GM19372 (cell line): ENCODE measurements around the gene CERS2.
"Not testable (repeated sequence)": the region's sequence is repeated elsewhere in the genome, so short reads cannot be mapped to it uniquely, and the experiment has no call there.

Experiments used
- ATAC-seq: cut with Tn5 transposase; IDR thresholded peaks from one replicate; pipeline ENCODE4 v1.9.1; 2021; ENCODE audit warnings: mild to moderate bottlenecking, low read depth, moderate library complexity; ENCODE audit not compliant: unreplicated experiment

CERS2 gene

GRCh38 chr1:150971583-150972416, 2.8 kb downstream of the CERS2 start:
- ATAC-seq: no peak

DNA sequence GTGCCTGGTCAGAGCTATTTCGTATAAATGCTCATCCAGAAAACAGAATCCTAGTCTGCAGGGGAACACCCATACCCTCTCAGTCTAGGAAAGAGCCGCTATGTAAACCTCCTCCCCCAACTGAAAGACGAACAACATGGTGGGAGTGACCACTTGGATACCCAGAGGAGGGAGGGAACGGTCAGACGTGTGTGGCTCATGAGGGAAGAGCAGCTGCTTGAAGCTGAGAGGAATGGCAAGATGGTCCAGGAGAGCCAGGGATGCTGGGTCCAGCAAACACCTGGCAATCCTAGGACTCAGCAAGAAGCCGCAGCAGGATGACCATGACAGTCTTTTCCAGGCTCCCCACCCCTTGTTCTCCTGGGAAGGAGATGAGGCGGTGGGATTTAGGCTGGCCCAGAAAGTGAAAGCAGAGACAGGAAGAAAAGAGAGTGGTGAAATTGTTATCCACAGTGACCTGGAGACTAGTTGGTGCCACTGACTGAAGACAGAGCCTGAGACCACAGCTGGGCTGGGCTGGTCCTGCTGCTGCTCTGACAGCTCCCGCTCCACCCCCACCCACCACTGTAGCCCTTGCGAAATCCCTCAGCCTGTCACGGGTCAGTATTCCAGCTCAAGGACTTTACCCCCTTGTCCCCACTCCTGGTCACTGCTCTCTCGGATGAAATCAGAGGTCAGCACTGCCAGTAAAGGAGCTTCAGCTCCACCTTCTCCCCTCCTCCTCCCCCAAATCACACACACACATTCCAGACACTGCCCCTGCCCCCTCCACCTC, 3.6 kb downstream of the CERS2 start:
- no peak for ATAC-seq

- no peak for ATAC-seq
These were observed 5.0 kb downstream of the CERS2 start for GRCh38 chr1:150969626-150970025.

DNA sequence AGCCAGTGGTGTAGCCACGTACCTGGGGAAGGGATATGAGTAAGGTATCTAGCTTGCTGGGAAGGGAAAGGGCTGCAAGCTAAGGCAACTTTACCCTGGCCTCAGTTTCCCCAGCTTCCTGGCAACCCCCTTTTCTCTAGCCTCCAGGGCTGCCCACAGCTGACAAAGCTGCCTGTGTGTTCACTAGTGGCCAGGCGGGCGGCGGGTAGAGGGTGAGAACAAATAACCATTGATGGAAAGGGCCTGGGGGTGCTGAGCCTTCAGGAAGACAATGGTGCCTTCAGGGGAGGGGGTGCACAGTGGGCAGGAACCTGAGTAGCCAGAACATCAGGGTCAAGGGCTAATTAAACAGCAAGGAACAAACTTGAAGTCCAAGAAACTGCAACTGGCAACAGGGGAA, 6.1 kb downstream of the CERS2 start:
- ATAC-seq: no peak

DNA sequence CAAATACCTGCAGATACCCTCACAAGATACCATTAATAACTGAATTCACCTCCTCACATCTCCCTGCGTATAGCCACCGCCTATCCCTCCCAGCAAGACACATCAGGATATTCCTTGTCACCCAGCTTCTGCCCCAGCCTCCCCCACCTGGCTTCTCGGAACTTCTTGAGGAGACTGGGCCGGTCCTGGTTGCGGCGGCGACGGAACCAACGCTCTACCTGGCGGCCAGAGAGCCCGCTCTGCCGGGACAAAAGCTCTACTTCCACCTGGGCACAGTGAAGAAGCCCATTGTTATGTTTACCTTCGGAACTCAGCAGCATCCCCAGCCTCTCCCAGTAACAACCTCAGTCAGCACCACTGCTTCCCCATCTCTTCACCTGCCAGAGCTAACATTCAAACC, 6.7 kb downstream of the CERS2 start:
- ATAC-seq: no peak

DNA sequence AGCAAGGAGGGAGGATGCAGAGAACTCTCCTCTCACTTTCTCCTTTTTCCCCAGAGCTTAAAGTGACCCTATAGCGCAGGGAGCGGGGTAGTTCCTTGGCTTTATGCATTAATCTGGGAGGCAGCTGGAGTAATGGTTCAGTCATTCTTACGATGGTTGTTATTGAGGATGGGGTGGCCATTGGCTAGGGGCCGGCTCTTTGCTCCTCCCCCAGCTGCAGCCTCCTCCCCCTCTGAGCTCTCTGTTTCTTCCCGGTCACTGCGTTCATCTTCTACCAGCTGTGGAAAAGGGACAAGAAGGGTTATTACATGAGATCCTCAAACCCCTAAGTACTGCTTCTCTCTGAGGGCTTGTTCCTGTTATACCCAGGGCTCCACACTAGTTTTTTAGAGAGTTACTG, 8.6 kb downstream of the CERS2 start:
- no peak for ATAC-seq

GRCh38 chr1:150965605-150966004, 9.0 kb downstream of the CERS2 start:
- ATAC-seq: no peak

- no peak for ATAC-seq
These were observed 10.5 kb downstream of the CERS2 start for GRCh38 chr1:150964164-150964489.

DNA sequence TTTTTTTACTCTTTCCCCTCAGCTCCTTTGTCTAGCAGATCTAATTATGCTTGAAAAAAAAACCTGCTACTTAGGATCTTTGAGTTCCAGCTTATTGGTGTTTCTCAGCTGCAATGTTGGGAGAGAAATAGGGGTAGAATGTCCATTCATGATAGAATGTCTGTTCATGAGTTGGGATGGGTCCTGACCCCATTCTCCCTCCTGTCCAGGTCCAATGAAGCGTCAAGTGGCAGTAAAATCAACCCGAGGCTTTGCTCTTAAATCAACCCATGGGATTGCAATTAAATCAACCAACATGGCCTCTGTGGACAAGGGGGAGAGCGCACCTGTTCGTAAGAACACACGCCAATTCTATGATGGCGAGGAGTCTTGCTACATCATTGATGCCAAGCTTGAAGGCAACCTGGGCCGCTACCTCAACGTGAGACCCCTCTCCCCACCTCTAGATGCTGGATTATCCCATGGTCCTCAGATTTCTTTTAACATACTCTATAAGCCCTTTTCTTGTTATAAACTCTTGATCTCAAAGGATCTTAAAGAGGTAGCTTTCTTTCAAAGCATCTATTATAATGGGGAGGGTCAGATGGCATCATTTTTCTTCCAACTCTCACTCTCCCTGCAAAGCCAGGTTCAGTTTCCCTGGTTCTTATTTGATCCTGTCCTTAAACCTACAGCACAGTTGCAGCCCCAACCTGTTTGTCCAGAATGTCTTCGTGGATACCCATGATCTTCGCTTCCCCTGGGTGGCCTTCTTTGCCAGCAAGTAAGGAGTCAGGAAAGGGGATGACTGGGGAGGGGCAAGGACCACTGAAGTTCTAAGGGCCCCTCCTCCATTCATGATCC, 11.1 kb downstream of the CERS2 start:
- no peak for ATAC-seq

- ATAC-seq: no peak
These were observed 12.9 kb downstream of the CERS2 start for GRCh38 chr1:150961756-150962155.

GRCh38 chr1:150960646-150961045, 14.0 kb downstream of the CERS2 start:
- no peak for ATAC-seq

- no peak for ATAC-seq
These were observed 17.0 kb downstream of the CERS2 start for GRCh38 chr1:150957666-150958065.

GRCh38 chr1:150955280-150955679, 19.4 kb downstream of the CERS2 start:
- no peak for ATAC-seq

GRCh38 chr1:150954708-150955107, 19.9 kb downstream of the CERS2 start:
- no peak for ATAC-seq

GRCh38 chr1:150944856-150945255, 29.8 kb downstream of the CERS2 start:
- no peak for ATAC-seq

DNA sequence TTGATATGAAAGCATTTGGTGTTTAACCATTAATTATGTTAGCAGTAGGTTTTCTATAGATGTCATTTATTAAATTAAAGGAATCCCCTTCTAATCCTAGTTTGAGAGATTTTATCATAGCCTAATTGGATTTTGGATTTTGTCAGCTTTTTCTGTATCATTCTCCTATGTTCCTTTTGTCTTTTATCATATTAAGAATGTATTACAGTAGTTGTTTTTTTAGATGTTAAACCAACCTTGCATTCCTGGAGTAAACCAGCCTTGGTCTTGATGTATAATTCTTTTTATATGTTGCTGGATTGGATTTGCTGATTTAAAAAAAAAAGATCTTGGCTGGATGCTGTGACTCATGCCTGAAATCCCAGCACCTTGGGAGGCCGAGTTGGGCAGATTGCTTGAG, 42.9 kb downstream of the CERS2 start:
- no peak for ATAC-seq

- not testable (repeated sequence) for ATAC-seq
These were observed 45.9 kb downstream of the CERS2 start for GRCh38 chr1:150928775-150929174.

GRCh38 chr1:150928286-150928685, 46.3 kb downstream of the CERS2 start:
- ATAC-seq: no peak

GRCh38 chr1:150927624-150928023, 47.0 kb downstream of the CERS2 start:
- no peak for ATAC-seq

GRCh38 chr1:150926097-150926741, 48.4 kb downstream of the CERS2 start, which contains the start of gene SETDB1:
TSS of gene SETDB1 (plus strand) at chr1:150926363. CDS start at chr1:150927715, 1,352 bp downstream.
- ATAC-seq: peak; percentile 89
